ENCODE results near the gene EXOC5. TPM values are rescaled to one million over a fixed set of nuclear protein-coding genes. Genes with fewer than 3 reads are reported as not detected.

EXOC5 gene
- total RNA-seq, 1 donor from 2014 or later: 98.4 TPM

DNA sequence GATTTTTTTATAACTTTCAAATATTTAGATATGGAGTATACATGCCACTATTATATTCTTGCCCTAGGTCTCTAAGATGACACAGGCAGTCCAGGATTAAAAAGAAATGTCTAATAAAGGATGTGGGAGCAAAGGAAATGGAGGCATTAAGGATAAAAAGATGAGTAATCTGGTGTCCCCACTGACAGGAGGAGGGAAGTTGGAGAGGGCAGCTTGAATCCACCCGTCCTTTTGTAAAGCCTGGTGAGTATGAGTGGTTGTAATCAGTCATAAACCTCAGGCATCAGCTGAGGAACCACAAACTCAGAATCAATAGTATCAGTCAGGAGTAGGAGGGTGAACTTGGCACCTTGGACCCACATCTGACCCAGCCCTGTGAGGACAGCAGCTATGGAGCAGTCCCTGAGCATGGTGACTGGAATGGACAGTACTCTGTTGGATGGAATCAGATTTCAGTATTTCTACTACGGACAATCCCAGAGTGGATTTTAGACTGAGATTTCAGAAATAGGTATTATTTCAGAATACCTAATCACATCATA is 100.5 kb downstream of the EXOC5 start:
- TF ChIP-seq, protein P1, sequence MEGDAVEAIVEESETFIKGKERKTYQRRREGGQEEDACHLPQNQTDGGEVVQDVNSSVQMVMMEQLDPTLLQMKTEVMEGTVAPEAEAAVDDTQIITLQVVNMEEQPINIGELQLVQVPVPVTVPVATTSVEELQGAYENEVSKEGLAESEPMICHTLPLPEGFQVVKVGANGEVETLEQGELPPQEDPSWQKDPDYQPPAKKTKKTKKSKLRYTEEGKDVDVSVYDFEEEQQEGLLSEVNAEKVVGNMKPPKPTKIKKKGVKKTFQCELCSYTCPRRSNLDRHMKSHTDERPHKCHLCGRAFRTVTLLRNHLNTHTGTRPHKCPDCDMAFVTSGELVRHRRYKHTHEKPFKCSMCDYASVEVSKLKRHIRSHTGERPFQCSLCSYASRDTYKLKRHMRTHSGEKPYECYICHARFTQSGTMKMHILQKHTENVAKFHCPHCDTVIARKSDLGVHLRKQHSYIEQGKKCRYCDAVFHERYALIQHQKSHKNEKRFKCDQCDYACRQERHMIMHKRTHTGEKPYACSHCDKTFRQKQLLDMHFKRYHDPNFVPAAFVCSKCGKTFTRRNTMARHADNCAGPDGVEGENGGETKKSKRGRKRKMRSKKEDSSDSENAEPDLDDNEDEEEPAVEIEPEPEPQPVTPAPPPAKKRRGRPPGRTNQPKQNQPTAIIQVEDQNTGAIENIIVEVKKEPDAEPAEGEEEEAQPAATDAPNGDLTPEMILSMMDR (conservative IDR thresholded peaks at IDR 0.05): no peak
- H3K9me3 Mint-ChIP-seq: no peaks in the 10 kb centered on the region
- no peak overlapping the region for H3K27ac Mint-ChIP-seq (ENCODE audit: unreplicated experiment)
- no peaks in the 10 kb centered on the region for H3K36me3 Mint-ChIP-seq (ENCODE audit: low read depth)
- H3K4me3 Mint-ChIP-seq: no peak overlapping the region
- H3K4me1 Mint-ChIP-seq: no peaks in the 10 kb centered on the region
- DNase-seq (ENCODE audit: low read depth, low spot score): no peak
- H3K27me3 Mint-ChIP-seq (ENCODE audit: low read depth): no peaks in the 10 kb centered on the region

GRCh38 chr14:57161583-57162234 is 107.0 kb downstream of the EXOC5 start:
- Mint-ChIP-seq H3K36me3 (ENCODE audit: low read depth) (no peaks in the 10 kb centered on the region), H3K27ac (ENCODE audit: unreplicated experiment) (no peak overlapping the region), H3K27me3 (ENCODE audit: low read depth) (peaks cover 18% of the 10 kb centered on the region), H3K9me3 (no peaks in the 10 kb centered on the region), H3K4me3 (no peak overlapping the region), H3K4me1 (no peaks in the 10 kb centered on the region)
- DNase-seq (ENCODE audit: low read depth, low spot score): no peak
- TF ChIP-seq, protein P1 (conservative IDR thresholded peaks at IDR 0.05): no peak

GRCh38 chr14:57160333-57160732 is 108.4 kb downstream of the EXOC5 start:
- Mint-ChIP-seq H3K9me3 (no peaks in the 10 kb centered on the region), H3K4me1 (no peaks in the 10 kb centered on the region), H3K27me3 (ENCODE audit: low read depth) (peaks cover 20% of the 10 kb centered on the region), H3K27ac (ENCODE audit: unreplicated experiment) (no peak overlapping the region), H3K4me3 (no peak overlapping the region), H3K36me3 (ENCODE audit: low read depth) (no peaks in the 10 kb centered on the region)
- DNase-seq (ENCODE audit: low read depth, low spot score): no peak
- TF ChIP-seq, protein P1 (conservative IDR thresholded peaks at IDR 0.05): no peak

DNA sequence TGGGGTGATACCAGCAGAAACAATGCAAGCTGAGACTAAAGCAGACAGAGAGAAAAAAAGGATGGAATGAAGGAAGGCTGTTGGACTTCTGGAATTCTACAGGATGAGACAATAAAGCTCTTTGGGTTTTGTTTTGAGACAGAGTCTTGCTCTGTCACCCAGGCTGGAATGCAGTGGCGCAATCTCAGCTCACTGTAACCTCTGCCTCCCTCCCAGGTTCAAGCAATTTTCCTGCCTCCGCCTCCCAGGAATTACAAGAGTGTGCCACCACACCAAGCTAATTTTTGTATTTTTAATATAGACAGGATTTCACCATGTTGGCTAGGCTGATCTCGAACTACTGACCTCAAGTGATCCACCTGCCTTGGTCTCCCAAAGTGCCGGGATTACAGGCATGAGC is 115.4 kb downstream of the EXOC5 start:
- no peaks in the 10 kb centered on the region for H3K9me3 Mint-ChIP-seq
- H3K27ac Mint-ChIP-seq (ENCODE audit: unreplicated experiment): no peak overlapping the region
- peaks cover 2% of the 10 kb centered on the region for H3K27me3 Mint-ChIP-seq (ENCODE audit: low read depth)
- H3K36me3 Mint-ChIP-seq (ENCODE audit: low read depth): no peaks in the 10 kb centered on the region
- no peak overlapping the region for H3K4me3 Mint-ChIP-seq
- H3K4me1 Mint-ChIP-seq: no peaks in the 10 kb centered on the region
- TF ChIP-seq, protein P1 (conservative IDR thresholded peaks at IDR 0.05): no peak
- DNase-seq (ENCODE audit: low read depth, low spot score): no peak

Other genes with a start within 250 kb of the EXOC5 start
- 37.5 and 42.0 TPM in 2 replicates for gene AP5M1, start 66 bp upstream of the EXOC5 start, total RNA-seq
- 15.7 and 17.0 TPM in 2 replicates for gene NAA30, start 121.7 kb upstream of the EXOC5 start, total RNA-seq
- gene CCDC198, start 225.0 kb upstream of the EXOC5 start, total RNA-seq: not detected in 2 replicates